OCI-M2 (cell line): ENCODE measurements around the gene ZMIZ1.

Experiments used
- DNase-seq: peaks from one replicate; lab custom pipeline; 2025; ENCODE audit not compliant: unreplicated experiment; lab: John Stamatoyannopoulos, UW

Gene ZMIZ1

GRCh38 chr10:79097021-79097872 is 28.5 kb downstream of the ZMIZ1 start:
- no peak for DNase-seq

GRCh38 chr10:79098061-79098460 is 29.3 kb downstream of the ZMIZ1 start:
- DNase-seq = no peak

GRCh38 chr10:79098596-79099015 is 29.8 kb downstream of the ZMIZ1 start:
- no peak for DNase-seq

GRCh38 chr10:79099898-79100448 is 31.2 kb downstream of the ZMIZ1 start:
- no peak for DNase-seq

GRCh38 chr10:79100771-79101170 is 32.0 kb downstream of the ZMIZ1 start:
- no peak for DNase-seq

GRCh38 chr10:79101560-79102497 is 33.1 kb downstream of the ZMIZ1 start:
- DNase-seq = no peak

- no peak for DNase-seq
Observed at GRCh38 chr10:79102498-79102874, 33.7 kb downstream of the ZMIZ1 start.

- no peak for DNase-seq
Observed at GRCh38 chr10:79103129-79103528, 34.4 kb downstream of the ZMIZ1 start.

- DNase-seq = no peak
Observed at GRCh38 chr10:79103585-79103984, 34.8 kb downstream of the ZMIZ1 start.

GRCh38 chr10:79105150-79105739 is 36.5 kb downstream of the ZMIZ1 start:
- no peak for DNase-seq

GRCh38 chr10:79105818-79106217 is 37.1 kb downstream of the ZMIZ1 start:
- no peak for DNase-seq

GRCh38 chr10:79106256-79107050 is 37.7 kb downstream of the ZMIZ1 start:
- DNase-seq = no peak

GRCh38 chr10:79107736-79108264 is 39.0 kb downstream of the ZMIZ1 start:
- DNase-seq = no peak

GRCh38 chr10:79108728-79109127 is 40.0 kb downstream of the ZMIZ1 start:
- no peak for DNase-seq

- no peak for DNase-seq
Observed at GRCh38 chr10:79111427-79111826, 42.7 kb downstream of the ZMIZ1 start.

- no peak for DNase-seq
Observed at GRCh38 chr10:79111846-79112614, 43.3 kb downstream of the ZMIZ1 start.

- DNase-seq = no peak
Observed at GRCh38 chr10:79112881-79113431, 44.2 kb downstream of the ZMIZ1 start.

GRCh38 chr10:79113827-79114226 is 45.1 kb downstream of the ZMIZ1 start:
- no peak for DNase-seq

- DNase-seq = no peak
Observed at GRCh38 chr10:79115302-79115701, 46.5 kb downstream of the ZMIZ1 start.
